NCI-H345 treated with DMSO at 0.1 percent for 48 hours (cell line): ENCODE data around the gene RAB6A.
A peak's percentile ranks its signal among the peaks of the same experiment; 100 is the strongest.
"Not testable (repeated sequence)": the region's sequence is repeated elsewhere in the genome, so short reads cannot be mapped to it uniquely, and the experiment has no call there.

Source experiments
- DNase-seq: peaks from one replicate; lab custom pipeline; 2025; ENCODE audit not compliant: unreplicated experiment; lab: John Stamatoyannopoulos, UW

The RAB6A gene

DNA sequence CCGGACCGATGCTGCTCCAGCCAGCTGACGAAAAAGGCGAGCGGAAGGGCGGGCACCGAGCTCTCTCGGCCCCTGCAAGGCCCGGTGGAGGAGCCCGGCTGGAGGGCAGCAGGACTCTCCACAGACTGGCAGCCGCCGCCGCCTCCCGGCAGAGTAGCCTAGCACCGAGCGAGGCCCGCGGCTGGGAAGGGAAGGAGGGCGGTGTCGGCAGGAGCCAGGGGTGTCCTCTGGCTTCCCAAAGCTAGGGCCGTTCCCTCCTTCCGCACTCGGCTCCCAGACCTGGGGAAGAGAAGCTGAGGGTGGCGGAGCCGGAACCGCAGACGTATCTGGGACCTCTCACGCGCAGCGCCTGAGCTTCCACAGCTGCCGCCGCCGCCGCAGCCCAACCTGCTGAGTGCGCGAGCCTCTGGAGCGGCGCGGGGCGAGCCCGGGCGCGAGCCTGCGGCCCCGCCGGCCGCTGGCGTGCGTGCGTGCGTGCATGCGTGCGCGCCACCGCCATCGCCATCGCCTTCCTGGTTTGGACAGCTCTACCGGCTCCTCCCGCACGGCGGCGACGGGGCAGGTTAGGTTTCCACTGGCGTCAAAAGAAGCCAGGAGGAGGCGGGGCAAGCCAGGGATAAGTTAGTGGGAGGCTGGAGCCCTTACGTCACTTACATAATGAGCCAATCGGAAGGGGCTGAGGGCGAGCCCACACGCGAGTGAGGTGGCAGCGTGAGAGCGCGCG is at the start of gene RAB6A:
TSS of gene RAB6A (minus strand) at position 396 of the 724 bp plus-strand sequence. CDS start 439 bp downstream, outside the sequence.
- DNase-seq, result peak; percentile 98

DNA sequence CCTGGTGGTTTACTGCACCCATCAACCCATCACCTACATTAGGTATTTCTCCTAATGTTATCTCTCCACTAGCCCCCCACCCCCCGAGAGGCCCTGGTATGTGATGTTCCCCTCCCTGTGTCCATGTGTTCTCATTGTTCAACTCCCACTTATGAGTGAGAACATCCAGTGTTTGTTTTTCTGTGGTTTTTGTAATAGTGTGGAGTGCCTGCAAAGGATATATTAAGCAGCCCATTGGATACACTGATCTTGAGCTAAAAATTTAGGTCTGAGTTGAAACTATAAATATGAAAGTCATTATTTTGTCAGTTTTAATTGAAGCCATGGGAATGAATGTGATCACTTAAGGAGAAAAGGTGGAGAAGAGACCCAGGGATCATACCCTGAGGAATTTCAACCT is 49.8 kb upstream of the RAB6A start:
- no peak for DNase-seq

DNA sequence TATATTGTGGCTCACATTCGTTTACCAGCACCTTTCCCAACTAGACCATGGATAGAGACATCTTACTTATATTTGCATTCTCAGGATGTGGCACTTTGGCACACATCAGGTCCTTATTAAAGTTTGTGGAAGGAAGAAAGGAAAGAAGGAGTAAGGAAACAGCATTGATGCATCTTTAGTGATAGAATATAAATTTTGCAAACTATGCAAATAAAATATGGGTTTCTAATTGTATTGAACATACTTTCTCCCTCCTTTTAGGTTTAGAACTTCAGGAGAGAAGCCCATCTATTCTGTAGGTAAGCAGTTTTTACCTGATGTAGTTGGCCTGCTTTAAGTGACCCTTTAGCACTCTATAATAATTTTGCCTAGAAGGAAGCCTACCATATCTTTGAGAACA is 47.2 kb upstream of the RAB6A start:
- no peak for DNase-seq

DNA sequence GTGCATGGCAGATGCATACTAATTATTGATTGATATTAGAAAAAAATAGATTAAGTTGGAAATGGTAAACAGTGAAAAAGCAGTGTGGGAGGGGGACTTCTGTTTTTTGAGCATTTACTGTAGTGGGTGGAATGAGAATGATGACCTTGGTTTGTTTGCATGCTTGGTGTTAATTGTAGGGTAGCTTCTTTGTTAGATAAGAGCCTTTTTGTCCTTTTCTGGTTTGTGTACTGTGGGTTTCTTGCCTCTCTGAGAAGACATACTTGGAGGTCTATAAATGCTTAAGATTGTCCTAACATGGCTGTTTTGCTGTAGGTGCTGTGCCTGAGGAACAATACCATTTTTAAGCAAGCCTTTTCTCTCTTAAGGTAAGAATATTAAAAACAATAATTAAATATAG is 43.8 kb upstream of the RAB6A start:
- DNase-seq, result no peak

DNA sequence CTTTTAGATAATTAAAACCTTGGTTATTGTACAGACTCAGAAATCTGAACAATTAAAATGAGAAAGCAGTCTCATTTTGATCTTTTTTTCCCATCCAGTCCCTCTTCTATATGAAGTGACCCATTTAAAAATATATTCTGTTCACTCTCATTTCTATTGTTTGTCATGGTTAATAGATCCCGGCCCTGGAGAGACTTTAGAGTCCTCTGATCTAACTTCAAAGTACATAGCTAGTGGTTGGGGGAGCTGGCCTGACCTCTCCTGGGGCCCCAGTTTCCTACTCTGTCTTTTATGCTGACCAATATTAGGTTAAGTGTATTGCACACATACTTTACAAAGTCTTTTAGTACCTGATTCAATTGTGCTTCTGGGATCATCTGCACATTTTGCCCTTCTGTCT is 40.3 kb upstream of the RAB6A start:
- no peak for DNase-seq

DNA sequence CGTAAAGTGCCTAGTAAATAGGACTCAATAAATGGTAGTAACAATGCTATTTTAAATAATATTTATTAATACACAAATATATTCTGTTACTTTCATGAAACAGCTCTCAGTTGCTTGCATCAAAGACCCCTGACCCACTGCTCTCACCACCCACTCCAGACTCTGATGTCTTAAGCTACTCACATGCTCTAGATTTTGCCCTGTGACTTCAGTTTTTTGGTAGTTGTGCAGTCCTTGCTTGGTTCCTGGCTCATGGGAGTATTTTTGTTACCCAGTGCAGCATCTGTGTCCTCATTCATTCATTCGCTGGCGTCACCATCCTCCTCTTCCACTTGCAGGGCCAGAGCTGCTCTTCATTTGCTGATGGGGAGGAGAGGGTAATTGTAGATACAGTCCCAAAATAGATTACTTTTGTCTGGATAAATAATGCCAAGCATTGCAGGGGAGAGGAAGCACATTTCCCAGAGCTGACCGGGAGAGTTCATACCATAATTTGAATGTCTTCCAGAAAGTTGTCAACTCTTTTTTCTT is 39.5 kb upstream of the RAB6A start:
- DNase-seq, result no peak

DNA sequence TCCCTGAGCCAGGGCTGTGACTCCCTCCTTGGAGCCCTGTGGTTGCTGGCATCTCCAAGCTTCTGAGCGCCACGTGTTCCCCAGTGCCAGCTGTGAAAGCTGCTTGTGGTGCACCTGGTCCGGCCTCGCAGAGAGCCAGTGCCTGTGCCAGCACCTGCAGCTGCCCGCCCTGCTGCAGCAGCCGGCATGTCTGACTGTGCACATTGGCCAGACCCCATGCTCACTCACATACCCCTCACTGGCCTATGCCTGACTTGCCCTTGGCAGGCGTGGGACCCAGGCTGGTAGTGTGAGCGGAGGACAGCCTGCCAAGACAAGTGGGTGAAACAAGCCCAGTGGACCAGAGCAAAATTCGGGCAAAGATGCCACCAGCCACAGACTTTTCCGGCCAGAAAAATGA is 36.6 kb upstream of the RAB6A start:
- DNase-seq, result no peak

DNA sequence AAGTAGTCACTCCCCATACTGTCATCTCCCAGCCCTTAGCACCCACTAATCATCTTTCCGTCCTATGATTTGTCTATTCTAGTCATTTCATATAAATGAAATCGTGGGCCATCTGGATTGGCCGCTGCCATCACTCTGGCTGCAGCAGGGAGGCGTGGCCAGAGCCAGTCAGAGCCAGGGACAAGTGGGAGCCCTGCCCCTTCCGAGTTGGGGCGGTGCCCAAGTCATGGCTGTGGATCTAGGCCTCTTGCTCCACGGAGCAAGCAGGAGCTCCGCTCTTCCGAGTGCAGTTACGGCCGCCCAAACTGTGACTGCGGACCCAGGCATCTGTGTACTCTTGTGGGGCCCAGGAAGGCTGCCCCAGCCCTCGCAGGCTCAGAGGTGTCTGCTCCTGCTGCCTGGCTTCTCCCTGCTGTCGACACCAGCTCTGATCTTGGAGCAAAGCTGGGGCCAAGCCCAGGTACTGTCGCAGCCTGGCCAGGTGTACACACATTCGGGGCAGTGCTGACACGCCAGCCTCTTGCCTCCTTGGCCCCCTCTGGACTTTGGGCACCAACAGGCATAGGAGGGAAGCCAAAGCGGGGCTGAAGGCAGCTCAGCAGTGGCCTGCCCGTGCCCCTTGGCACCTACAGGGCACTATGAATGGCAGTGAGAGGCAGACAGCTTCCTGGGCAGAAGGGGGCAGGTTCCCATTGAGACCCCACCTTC is 35.2 kb upstream of the RAB6A start:
- DNase-seq, result no peak

DNA sequence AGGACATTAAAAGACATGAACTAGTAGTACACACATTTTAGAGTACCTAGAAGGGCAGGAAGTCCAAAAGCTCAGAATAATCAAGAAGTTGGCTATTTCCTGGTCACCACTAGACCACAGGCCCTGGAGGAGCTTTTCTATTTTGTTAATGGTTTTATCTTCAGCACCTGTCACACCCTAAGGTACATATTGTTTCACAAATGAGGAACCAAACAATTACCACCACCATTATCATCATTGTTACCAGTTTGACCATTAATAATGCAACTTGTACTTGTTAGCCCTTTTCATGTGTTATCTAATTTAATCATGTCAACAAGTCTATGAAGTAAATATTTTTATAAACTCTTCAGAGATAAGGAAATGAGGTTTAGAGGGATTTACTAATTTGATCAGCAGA is 31.7 kb upstream of the RAB6A start:
- no peak for DNase-seq

DNA sequence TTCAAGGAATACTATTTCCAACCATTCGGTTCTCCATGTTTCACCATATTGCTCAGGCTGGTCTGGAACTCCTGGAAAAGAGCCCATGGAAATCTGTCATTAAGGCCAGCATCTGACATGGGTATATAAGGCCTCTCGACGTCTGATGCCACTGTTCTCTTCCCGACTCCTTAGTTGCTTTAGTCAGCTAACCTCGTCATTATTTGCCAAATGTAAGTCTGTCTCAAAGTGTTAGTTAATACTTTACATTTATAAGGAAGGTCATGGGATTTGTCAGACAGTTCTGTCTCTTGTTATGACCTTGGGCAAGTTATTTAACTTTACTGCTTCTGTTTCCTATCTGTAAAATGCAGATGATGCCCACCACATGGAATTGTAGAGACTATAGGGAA is 28.4 kb upstream of the RAB6A start:
- DNase-seq, result no peak

DNA sequence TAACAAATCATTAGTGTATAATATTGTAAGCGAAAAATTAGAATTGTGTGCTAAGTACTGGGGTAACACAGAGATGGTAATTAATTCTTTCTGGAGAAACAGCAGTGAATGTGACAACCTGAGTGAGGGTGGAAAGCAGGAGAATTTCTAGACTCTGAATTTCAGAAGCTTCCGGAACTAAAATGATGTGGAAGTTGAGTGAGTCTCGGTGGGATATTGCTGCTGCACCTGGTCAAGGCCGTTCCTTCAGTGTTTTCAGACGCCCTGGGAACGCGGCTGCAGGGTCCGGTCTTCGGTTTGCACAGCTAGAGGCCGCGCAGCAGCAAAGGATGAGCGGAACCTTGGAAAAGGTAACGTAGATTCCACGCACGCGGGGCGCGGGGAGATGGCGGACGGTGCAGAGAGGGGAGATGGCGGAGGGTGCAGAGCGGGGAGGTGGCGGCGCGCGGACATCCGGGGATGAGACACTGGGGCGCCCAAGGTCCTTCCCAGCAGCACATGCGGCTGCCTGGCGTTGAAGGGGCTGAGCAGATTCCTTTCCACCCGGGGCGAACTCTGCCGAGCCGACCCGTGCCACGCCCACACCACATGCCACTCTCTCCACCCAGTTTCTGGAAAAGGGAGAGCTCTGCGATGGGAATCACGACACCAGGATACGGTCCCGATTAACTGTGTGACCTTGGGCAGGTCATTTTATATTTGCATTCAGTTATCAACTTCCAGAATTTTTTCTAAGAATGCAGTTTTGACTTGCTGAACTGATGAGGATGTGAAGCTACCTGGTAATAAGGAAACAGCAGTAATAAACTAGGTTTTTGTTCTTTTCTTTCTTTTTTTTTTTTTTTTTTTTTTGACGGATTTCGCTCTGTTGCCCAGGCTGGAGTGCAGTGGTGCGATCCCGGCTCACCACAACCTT is 27.0 kb upstream of the RAB6A start, which contains the start of gene MRPL48:
TSS of gene MRPL48 (plus strand) at position 232 of the 916 bp plus-strand sequence. CDS start at position 330, 98 bp downstream.
- DNase-seq, result peak; percentile 86

DNA sequence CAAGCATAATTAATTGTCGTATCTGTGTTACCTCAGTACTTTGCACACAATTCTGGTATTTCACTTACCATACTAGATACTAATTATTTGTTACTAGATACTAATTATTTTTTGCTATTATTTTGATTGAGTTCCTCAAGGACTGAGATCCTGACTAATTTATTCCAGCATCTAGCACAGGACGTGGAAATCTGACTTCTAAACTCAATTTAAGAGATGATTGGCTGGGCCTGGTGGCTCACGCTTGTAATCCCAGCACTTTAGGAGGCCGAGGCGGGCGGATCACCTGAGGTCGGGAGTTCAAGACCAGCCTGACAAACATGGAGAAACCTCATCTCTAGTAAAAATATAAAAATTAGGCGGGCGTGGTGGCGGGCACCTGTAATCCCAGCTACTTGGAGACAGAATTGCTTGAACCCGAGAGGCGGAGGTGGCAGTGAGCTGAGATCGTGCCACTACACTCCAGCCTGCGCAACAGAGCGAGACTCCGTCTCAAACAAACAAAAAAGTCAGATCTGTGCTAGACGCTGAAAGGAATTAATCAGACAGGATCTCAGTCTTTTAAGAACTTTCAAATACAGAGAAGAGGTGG is 26.3 kb upstream of the RAB6A start:
- DNase-seq, result no peak

DNA sequence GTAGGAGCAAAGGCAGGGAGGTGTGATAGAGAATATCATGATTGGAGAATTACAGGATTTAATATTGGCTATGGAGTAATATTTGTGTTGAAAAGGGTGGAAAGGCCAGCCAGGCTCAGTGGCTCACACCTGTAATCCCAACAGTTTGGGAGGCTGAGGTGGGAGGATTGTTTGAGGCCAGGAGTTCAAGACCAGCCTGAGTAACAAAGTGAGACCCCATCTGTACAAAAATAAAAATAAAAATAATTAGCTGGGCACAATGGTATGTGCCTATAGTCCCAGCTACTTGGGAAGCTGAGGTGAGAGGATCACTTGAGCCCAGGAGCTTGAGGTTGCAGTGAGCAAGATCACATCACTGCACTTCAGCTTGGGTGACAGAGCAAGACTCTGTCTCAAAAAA is 24.6 kb upstream of the RAB6A start:
- DNase-seq, result not testable (repeated sequence)

DNA sequence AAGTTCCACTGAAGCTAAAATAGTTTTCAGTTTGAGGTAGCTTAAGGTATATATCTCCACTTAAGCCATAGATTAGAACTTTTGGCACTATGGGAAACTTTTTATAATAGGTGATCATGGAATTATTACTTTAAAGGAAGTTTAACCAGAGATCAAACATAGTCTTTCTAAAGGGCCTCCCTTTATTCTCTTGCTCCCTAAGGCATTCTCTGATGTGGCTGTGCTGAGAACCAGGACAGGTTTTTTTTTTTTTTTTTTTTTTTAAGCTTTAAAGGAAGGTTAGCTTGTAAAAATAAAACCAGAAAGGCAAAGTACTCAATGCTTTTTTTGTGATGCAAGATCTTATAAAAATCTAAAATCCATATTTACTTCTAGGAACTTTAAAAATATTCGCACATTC is 23.9 kb upstream of the RAB6A start:
- DNase-seq, result no peak

DNA sequence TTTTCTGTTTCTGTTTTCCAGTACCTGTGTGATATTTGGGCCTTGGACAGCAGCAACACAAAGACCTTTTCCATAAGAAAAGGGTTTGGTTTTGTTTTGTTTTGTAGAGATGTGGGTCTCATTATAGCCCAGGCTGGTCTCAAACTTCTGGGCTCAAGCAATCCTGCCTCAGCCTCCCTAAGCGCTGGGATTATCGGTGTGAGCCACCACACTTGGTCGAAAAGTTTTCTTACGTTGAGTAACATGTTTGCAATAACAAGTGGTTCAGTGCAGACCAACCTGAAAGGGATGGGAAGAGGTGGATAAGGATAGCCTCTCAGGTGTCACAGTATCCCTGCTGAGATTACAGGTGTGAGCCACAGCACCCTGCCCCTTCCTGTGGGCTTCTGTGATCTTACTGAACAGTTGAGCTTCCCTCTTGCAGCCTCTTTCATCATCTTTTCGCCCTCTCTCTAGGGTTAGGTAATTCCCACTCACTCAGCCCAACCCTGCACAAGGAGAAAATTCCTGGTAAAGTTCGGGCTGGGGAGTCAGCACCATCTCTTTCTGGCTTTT is 23.3 kb upstream of the RAB6A start:
- DNase-seq, result no peak

DNA sequence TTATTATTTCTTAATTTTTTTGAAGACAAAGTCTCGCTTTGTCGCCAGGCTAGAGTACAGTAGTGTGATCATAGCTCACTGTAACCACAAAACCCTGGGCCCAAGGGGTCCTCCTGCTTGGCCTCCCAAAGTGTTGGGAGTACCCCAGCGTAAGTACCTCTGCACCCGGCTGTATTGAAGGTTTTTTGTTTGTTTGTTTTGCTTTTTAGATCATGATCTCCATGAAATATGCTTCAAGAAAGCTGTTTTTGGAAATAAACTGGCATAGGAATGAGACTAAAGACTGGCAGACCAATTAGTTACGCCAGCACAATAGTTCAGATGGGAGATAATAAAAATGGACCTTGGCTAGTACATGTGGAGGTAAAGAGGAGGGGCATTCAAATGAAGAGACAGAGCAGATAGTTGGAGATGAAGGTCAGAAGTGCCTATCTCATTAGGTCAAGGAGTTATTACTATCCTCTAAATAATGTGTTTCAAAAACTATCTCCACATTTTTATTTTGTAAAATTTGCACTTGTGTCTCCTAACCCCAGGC is 22.7 kb upstream of the RAB6A start:
- no peak for DNase-seq

DNA sequence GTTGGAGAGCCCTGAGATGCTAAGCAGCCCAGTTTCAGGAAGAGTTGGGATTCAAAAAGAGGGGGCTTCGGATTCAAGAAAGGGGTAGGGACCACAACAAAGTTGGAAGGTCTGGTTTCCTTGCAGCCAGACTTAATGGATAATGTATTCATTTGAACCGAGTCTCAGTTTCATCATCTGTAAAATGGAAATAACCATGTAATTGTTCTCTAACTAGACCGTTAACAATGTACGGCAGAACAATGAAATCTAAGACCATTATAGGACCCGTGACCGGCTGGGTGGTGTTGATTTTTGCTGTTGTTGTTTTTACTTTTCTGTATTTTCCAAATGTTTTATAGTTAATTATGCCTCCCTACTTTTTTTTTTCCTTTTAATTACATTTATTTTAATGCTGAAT is 20.4 kb upstream of the RAB6A start:
- no peak for DNase-seq

DNA sequence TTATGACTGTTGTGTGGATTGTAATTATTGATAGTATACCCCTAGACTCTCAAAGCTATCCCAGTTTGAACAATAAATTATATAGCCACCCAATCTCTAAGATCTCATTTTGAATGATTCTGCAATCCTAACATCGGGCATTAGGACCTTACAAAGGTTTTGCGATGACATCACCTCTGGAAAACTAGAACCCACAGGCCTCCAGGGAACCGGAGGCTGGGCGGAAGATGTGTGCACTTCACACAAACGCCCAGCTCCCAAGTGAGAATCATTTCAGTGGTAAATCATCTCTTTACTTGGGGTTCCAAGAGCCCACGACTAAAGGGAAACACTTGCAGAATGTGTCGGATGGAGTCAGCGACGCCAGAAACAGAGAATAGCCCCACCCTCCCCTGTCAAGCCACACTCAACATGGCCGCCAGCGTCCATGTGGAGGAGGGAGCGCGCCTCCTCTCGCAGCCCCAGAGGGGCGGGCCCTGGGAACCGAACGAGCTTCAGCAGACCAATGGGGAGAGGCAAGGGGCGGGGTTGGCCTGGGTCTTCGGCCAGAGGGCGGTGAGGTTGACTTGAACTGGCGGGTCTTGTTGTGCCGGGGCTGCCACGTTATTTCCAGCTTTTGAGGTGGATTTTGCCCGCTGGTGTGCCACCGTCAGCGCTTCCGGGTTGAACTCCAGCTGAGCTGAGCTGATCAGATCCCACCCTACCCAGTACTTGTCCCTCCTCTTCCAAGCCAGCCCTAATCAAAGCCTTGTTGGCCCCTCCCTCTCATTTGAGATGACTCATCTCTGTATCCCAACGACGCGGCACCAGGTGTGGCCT is 18.4 kb upstream of the RAB6A start:
- DNase-seq, result peak; percentile 96

DNA sequence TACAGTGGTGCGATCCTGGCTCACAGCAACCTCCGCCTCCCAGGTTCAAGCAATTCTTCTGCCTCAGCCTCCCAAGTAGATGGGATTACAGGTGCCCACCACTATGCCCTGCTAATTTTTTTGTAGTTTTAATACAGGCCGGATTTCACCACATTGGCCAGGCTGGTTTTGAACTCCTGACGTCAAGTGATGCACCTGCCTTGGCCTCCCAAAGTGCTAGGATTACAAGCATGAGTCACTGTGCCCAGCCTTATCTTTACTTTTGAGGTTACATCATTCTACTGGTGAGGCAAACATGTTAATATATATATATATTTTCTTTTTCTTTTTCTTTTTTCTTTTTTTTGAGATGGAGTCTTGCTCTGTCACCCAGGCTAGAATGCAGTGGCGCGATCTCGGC is 9.9 kb upstream of the RAB6A start:
- not testable (repeated sequence) for DNase-seq
